Glomerular endothelial cell (primary cell): ENCODE measurements around the gene CCDC7. TPM values are rescaled to one million over a fixed set of nuclear protein-coding genes. Genes with fewer than 3 reads are reported as not detected.

Experiments used
- DNase-seq: peaks from one replicate; pipeline ENCODE4 v3.0.0-alpha.2; 2011; ENCODE audit warnings: low read depth, low spot score; ENCODE audit errors: extremely low read depth
- total RNA-seq: library from RNA; depleted of rRNA; stranded (reverse); fragments of >200 nt; gene quantifications from 2 replicates; pipeline ENCODE4 v1.2.3, GENCODE V29; 2015

Gene CCDC7
- total RNA-seq, 1 donor from 2014 or later, result 4.4 TPM

DNA sequence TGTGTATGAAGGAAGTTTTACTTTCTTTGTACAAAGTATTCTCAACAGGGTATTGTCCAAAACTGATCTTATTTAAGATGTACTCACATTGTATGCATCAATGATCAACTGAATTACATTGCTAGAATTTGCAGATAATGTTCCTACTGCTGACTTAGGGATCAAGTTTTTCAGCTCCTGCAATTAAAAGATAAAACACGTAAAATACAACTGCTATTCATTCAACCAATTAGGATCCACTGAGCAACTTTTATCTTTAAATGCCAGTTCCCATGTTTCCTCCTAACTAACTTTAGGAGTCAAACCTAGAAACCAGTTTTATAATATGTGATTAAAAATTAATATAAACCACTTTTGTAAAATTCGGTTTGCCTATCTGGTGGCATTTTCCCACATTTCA, 476.2 kb downstream of the CCDC7 start:
- no peak for DNase-seq

DNA sequence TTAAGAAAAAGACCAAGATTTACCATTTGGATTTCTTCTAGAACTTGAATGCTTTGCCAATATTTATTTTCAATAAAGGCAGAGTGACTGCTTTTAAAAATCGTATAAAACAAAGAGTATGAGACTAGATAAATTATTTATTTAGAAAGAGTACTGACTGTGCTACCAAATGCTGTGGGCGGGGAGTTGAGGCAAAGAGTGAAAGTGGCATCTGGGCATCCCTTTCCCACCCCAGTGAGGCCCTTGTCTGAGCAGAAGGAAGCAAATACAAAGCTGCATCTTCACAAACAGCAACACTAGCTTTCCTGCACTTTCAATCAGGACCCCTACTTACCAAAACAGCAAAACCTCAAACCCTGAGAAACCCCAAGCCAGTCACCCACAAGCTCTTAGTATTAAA, 477.2 kb downstream of the CCDC7 start:
- no peak for DNase-seq

DNA sequence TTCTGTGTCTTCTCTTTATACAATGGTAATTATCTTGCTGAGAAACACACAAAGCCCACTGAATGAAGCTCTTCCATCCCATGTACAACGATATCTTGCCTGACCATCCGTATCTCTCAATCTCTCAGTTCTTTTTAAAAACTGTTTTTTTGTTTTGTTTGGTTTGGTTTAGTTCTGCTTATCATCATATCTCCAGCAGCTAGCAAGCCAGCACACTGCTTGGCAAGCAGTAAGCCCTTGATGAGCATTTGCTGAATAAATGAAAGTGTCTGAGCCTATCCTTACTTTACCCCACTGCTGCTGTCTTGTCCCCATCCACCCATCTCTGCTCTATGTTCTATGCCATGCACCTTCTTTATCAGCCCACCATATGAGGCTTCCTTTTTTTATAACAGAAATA, 477.9 kb downstream of the CCDC7 start:
- DNase-seq, result no peak

Other genes with a start within 250 kb of the CCDC7 start
- gene EPC1, start 99.0 kb upstream of the CCDC7 start, total RNA-seq, result 9.4 and 24.9 TPM in 2 replicates